ENCODE results near the gene MAN1A1. TPM values are rescaled to one million over a fixed set of nuclear protein-coding genes. Genes with fewer than 3 reads are reported as not detected.

MAN1A1 gene
- total and polyA plus RNA-seq, 11 donors = 5.6 to 30.6 (median 12.6) TPM

GRCh38 chr6:119204719-119205118 lies 144.8 kb downstream of the MAN1A1 start:
- ATAC-seq (no peak), DNase-seq (no peak)
- TF ChIP-seq CTCF (IDR thresholded peaks at IDR 0.05) = no peak
- TF ChIP-seq POLR2A (IDR thresholded peaks at IDR 0.05) = no peak
- Histone ChIP-seq H3K9me3 (no peaks in the 10 kb centered on the region), H3K4me3 (no peak overlapping the region), H3K27me3 (no peaks in the 10 kb centered on the region), H3K36me3 (peaks cover 0 to 50% (median 22%) of the 10 kb centered on the region in 9 donors), H3K27ac (no peak overlapping the region), H3K4me1 (peaks cover 0 to 10% (median 0%) of the 10 kb centered on the region in 12 donors)
- WGBS, 4 donors = 91 to 99% (median 95%) methylated on average over 3 of the region's 3 CpGs
- intact Hi-C loops (cut with DNase I) = no loop called here

- intact Hi-C loops (cut with DNase I) = no loop called here
- DNase-seq (no peak), ATAC-seq (no peak)
- no peaks in the 10 kb centered on the region for H3K27me3 ChIP-seq
- no peak overlapping the region for H3K4me3 ChIP-seq
- no peaks in the 10 kb centered on the region for H3K9me3 ChIP-seq
- TF ChIP-seq POLR2A (IDR thresholded peaks at IDR 0.05) = no peak
- TF ChIP-seq CTCF (IDR thresholded peaks at IDR 0.05) = no peak
- H3K27ac ChIP-seq = no peak overlapping the region
- no peaks in the 10 kb centered on the region for H3K4me1 ChIP-seq
- H3K36me3 ChIP-seq = peaks cover 0 to 68% (median 26%) of the 10 kb centered on the region in 9 donors
- 95 to 98% (median 96%) methylated on average over 1 of the region's 1 CpG for WGBS, 4 donors
Observed at GRCh38 chr6:119201480-119201879, 148.1 kb downstream of the MAN1A1 start.

GRCh38 chr6:119200512-119201175 lies 148.9 kb downstream of the MAN1A1 start:
- no peaks in the 10 kb centered on the region for H3K4me1 ChIP-seq
- TF ChIP-seq POLR2A (IDR thresholded peaks at IDR 0.05) (no peak), CTCF (IDR thresholded peaks at IDR 0.05) (no peak)
- no peaks in the 10 kb centered on the region for H3K27me3 ChIP-seq
- WGBS, 4 donors = 86 to 92% (median 90%) methylated on average over 1 of the region's 1 CpG
- no peak overlapping the region for H3K27ac ChIP-seq
- H3K36me3 ChIP-seq = peaks cover 0 to 77% (median 34%) of the 10 kb centered on the region in 9 donors
- H3K9me3 ChIP-seq = no peaks in the 10 kb centered on the region
- DNase-seq = no peak
- H3K4me3 ChIP-seq = no peak overlapping the region
- intact Hi-C loops (cut with DNase I) = no loop called here
- ATAC-seq = no peak

GRCh38 chr6:119197271-119197670 lies 152.3 kb downstream of the MAN1A1 start:
- no peak overlapping the region for H3K27ac ChIP-seq
- TF ChIP-seq POLR2A (IDR thresholded peaks at IDR 0.05) (no peak), CTCF (IDR thresholded peaks at IDR 0.05) (no peak)
- H3K9me3 ChIP-seq = no peaks in the 10 kb centered on the region
- no peak overlapping the region for H3K4me3 ChIP-seq
- intact Hi-C loops (cut with DNase I) = no loop called here
- ATAC-seq (no peak), DNase-seq (no peak)
- no peaks in the 10 kb centered on the region for H3K27me3 ChIP-seq
- H3K36me3 ChIP-seq = peaks cover 0 to 80% (median 46%) of the 10 kb centered on the region in 9 donors
- no peaks in the 10 kb centered on the region for H3K4me1 ChIP-seq
- 97 to 99% (median 97%) methylated on average over 5 of the region's 5 CpGs for WGBS, 4 donors
